ENCODE data around the gene SMURF1. TPM values are rescaled to one million over a fixed set of nuclear protein-coding genes. Genes with fewer than 3 reads are reported as not detected.

Gene SMURF1
- polyA plus RNA-seq, 1 donor from 2014 or later, result 22.9 TPM

GRCh38 chr7:99033765-99034164 is 110.1 kb downstream of the SMURF1 start:
- H3K27me3 ChIP-seq (ENCODE audit: insufficient read depth, low read depth, low read length), result no peaks in the 10 kb centered on the region
- no peaks in the 10 kb centered on the region for H3K9me3 ChIP-seq (ENCODE audit: low read length)
- no peak overlapping the region for H2AFZ ChIP-seq (ENCODE audit: low read depth, low read length)
- no peaks in the 10 kb centered on the region for H4K20me1 ChIP-seq (ENCODE audit: insufficient read depth)
- H3F3A ChIP-seq (ENCODE audit: insufficient read depth, low read length, poor library complexity, severe bottlenecking), result no peaks in the 10 kb centered on the region
- H3K9ac ChIP-seq (ENCODE audit: low read length), result no peak overlapping the region
- no peak overlapping the region for H3K27ac ChIP-seq (ENCODE audit: low read length)
- peaks cover 17% of the 10 kb centered on the region for H3K36me3 ChIP-seq (ENCODE audit: insufficient read depth, low read length)
- no peak overlapping the region for H3K4me2 ChIP-seq (ENCODE audit: low read length)
- H3K9me2 ChIP-seq (ENCODE audit: insufficient read depth, low read length), result no peaks in the 10 kb centered on the region
- H3K4me3 ChIP-seq (ENCODE audit: low read length), result no peak overlapping the region
- TF ChIP-seq REST (IDR thresholded peaks at IDR 0.05; ENCODE audit: borderline replicate concordance) (no peak), CTCF (IDR thresholded peaks at IDR 0.05; ENCODE audit: poor library complexity, severe bottlenecking) (no peak)
- no peaks in the 10 kb centered on the region for H3K79me2 ChIP-seq (replicated peaks; ENCODE audit: insufficient read depth, low read length)

GRCh38 chr7:99032928-99033327 is 111.0 kb downstream of the SMURF1 start:
- Histone ChIP-seq H2AFZ (ENCODE audit: low read depth, low read length) (no peak overlapping the region), H3K27ac (ENCODE audit: low read length) (no peak overlapping the region)

More at GRCh38 chr7:99032928-99033327, 111.0 kb downstream of the SMURF1 start:
- Histone ChIP-seq H4K20me1 (ENCODE audit: insufficient read depth) (no peaks in the 10 kb centered on the region), H3K79me2 (replicated peaks; ENCODE audit: insufficient read depth, low read length) (no peaks in the 10 kb centered on the region), H3F3A (ENCODE audit: insufficient read depth, low read length, poor library complexity, severe bottlenecking) (no peaks in the 10 kb centered on the region), H3K9me2 (ENCODE audit: insufficient read depth, low read length) (no peaks in the 10 kb centered on the region), H3K9me3 (ENCODE audit: low read length) (no peaks in the 10 kb centered on the region), H3K4me3 (ENCODE audit: low read length) (no peak overlapping the region), H3K27me3 (ENCODE audit: insufficient read depth, low read depth, low read length) (no peaks in the 10 kb centered on the region), H3K36me3 (ENCODE audit: insufficient read depth, low read length) (peaks cover 17% of the 10 kb centered on the region), H3K4me2 (ENCODE audit: low read length) (no peak overlapping the region), H3K9ac (ENCODE audit: low read length) (no peak overlapping the region)
- TF ChIP-seq POLR2AphosphoS5 (IDR thresholded peaks at IDR 0.05) (no peak), EZH2 (IDR thresholded peaks at IDR 0.05; ENCODE audit: borderline replicate concordance, insufficient read depth, low read length, poor library complexity, severe bottlenecking) (no peak), REST (IDR thresholded peaks at IDR 0.05; ENCODE audit: borderline replicate concordance) (no peak), SMC3 (conservative IDR thresholded peaks at IDR 0.05; ENCODE audit: poor library complexity) (no peak), RAD21 (conservative IDR thresholded peaks at IDR 0.05) (no peak), MXI1 (conservative IDR thresholded peaks at IDR 0.05; ENCODE audit: poor library complexity, severe bottlenecking) (no peak), EP300 (conservative IDR thresholded peaks at IDR 0.05; ENCODE audit: poor library complexity, severe bottlenecking) (no peak), CTCF (IDR thresholded peaks at IDR 0.05; ENCODE audit: poor library complexity, severe bottlenecking) (no peak), TAF1 (IDR thresholded peaks at IDR 0.05; ENCODE audit: low read depth) (no peak)
